GM21737 (cell line): ENCODE results near the gene CDK5RAP3.
"Not testable (repeated sequence)": the region's sequence is repeated elsewhere in the genome, so short reads cannot be mapped to it uniquely, and the experiment has no call there.

ENCODE experiments used
- ATAC-seq: cut with Tn5 transposase; IDR thresholded peaks from one replicate; pipeline ENCODE4 v1.9.1; 2021; ENCODE audit warnings: mild to moderate bottlenecking, moderate library complexity; ENCODE audit not compliant: unreplicated experiment

Gene CDK5RAP3

GRCh38 chr17:47996201-47996600, 25.3 kb downstream of the CDK5RAP3 start:
- no peak for ATAC-seq

GRCh38 chr17:47997586-47997985, 26.7 kb downstream of the CDK5RAP3 start:
- ATAC-seq: no peak

- no peak for ATAC-seq
Measured at GRCh38 chr17:47998044-47998443, 27.1 kb downstream of the CDK5RAP3 start.

GRCh38 chr17:47999582-47999981, 28.7 kb downstream of the CDK5RAP3 start:
- no peak for ATAC-seq

- ATAC-seq: no peak
Measured at GRCh38 chr17:48001197-48001596, 30.3 kb downstream of the CDK5RAP3 start.

GRCh38 chr17:48001657-48002056, 30.7 kb downstream of the CDK5RAP3 start:
- not testable (repeated sequence) for ATAC-seq

GRCh38 chr17:48002266-48002915, 31.5 kb downstream of the CDK5RAP3 start:
- ATAC-seq: no peak

GRCh38 chr17:48002916-48003416, 32.1 kb downstream of the CDK5RAP3 start:
- ATAC-seq: no peak

GRCh38 chr17:48003417-48004151, 32.7 kb downstream of the CDK5RAP3 start:
- ATAC-seq: no peak

GRCh38 chr17:48004983-48005382, 34.1 kb downstream of the CDK5RAP3 start:
- ATAC-seq: no peak

- no peak for ATAC-seq
Measured at GRCh38 chr17:48006936-48007709, 36.2 kb downstream of the CDK5RAP3 start.

GRCh38 chr17:48010193-48010592, 39.3 kb downstream of the CDK5RAP3 start:
- ATAC-seq: no peak

GRCh38 chr17:48011405-48012150, 40.7 kb downstream of the CDK5RAP3 start:
- ATAC-seq: no peak

- no peak for ATAC-seq
Measured at GRCh38 chr17:48012151-48012520, 41.2 kb downstream of the CDK5RAP3 start.

GRCh38 chr17:48012654-48013053, 41.7 kb downstream of the CDK5RAP3 start:
- ATAC-seq: no peak

- ATAC-seq: no peak
Measured at GRCh38 chr17:48013876-48014594, 43.1 kb downstream of the CDK5RAP3 start.

- no peak for ATAC-seq
Measured at GRCh38 chr17:48014595-48015111, 43.7 kb downstream of the CDK5RAP3 start.

- ATAC-seq: no peak
Measured at GRCh38 chr17:48016112-48016511, 45.2 kb downstream of the CDK5RAP3 start.

- not testable (repeated sequence) for ATAC-seq
Measured at GRCh38 chr17:48017817-48018158, 46.9 kb downstream of the CDK5RAP3 start.

GRCh38 chr17:48021934-48022333, 51.0 kb downstream of the CDK5RAP3 start:
- no peak for ATAC-seq
